Liver (tissue), 9 donors: ENCODE data around the gene NAGPA. TPM values are rescaled to one million over a fixed set of nuclear protein-coding genes. Genes with fewer than 3 reads are reported as not detected.

Experiments
- DNase-seq: peaks from one replicate; pipeline ENCODE4 v3.0.0-alpha.2; 2017; ENCODE audit warnings: low spot score
- H3K27ac ChIP-seq, 2 donors: one replicate each; pipeline ENCODE4 v1.7.0; 2013; ENCODE audit warnings: inconsistent platforms in 2 of 2, low read length in 2 of 2, control low read depth in 1 of 2, low read depth in 1 of 2, mild to moderate bottlenecking in 1 of 2
- H3K27me3 ChIP-seq, 4 donors: one replicate each; pipeline versions ENCODE4 v1.6.1 to v1.7.0; 2013; ENCODE audit warnings: low read length in 3 of 4, inconsistent platforms in 1 of 4, mild to moderate bottlenecking in 1 of 4, moderate library complexity in 1 of 4; ENCODE audit not compliant: control insufficient read depth in 4 of 4, insufficient read depth in 4 of 4
- H3K36me3 ChIP-seq, 4 donors: one replicate each; pipeline versions ENCODE4 v1.6.1 to v1.7.0; 2013; ENCODE audit warnings: low read length in 3 of 4, mild to moderate bottlenecking in 3 of 4, low read depth in 1 of 4, moderate library complexity in 1 of 4; ENCODE audit not compliant: control insufficient read depth in 4 of 4, insufficient read depth in 3 of 4
- H3K4me1 ChIP-seq, 4 donors: one replicate each; pipeline versions ENCODE4 v1.6.1 to v1.7.0; 2013; ENCODE audit warnings: low read length in 3 of 4, mild to moderate bottlenecking in 3 of 4, moderate library complexity in 1 of 4; ENCODE audit not compliant: control insufficient read depth in 4 of 4, insufficient read depth in 4 of 4
- H3K4me3 ChIP-seq, 3 donors: one replicate each; pipeline versions ENCODE4 v1.6.1 to v1.7.0; 2013; ENCODE audit warnings: low read length in 3 of 3, control low read depth in 1 of 3, low read depth in 1 of 3, mild to moderate bottlenecking in 1 of 3
- H3K9ac ChIP-seq, 2 donors: one replicate each; pipeline ENCODE4 v1.7.0; 2013; ENCODE audit warnings: low read length in 2 of 2, mild to moderate bottlenecking in 2 of 2, moderate library complexity in 2 of 2, control low read depth in 1 of 2, low read depth in 1 of 2
- H3K9me3 ChIP-seq, 4 donors: one replicate each; pipeline versions ENCODE4 v1.6.1 to v1.7.0; 2013; ENCODE audit warnings: low read length in 3 of 4; ENCODE audit not compliant: control insufficient read depth in 4 of 4
- EGR1 ChIP-seq, 2 donors: IDR thresholded peaks; 2 replicates each; pipeline ENCODE4 v1.6.1; 2016 to 2018; ENCODE audit warnings: antibody characterized with exemption in 2 of 2, low read depth in 2 of 2
- FOXA1 ChIP-seq: IDR thresholded peaks from 2 replicates; pipeline ENCODE4 v1.6.1; 2016; ENCODE audit warnings: antibody characterized with exemption
- GABPA ChIP-seq, 2 donors: IDR thresholded peaks in 1 of 2; conservative IDR thresholded peaks in 1 of 2; 2 replicates each; pipeline ENCODE4 v1.6.1; 2016; ENCODE audit warnings: antibody characterized with exemption in 2 of 2, mild to moderate bottlenecking in 1 of 2, moderate library complexity in 1 of 2
- HNF4A ChIP-seq, 2 donors: conservative IDR thresholded peaks; 2 replicates each; pipeline ENCODE4 v1.6.1; 2016; ENCODE audit warnings: antibody characterized with exemption in 2 of 2, mild to moderate bottlenecking in 2 of 2
- HNF4G ChIP-seq: IDR thresholded peaks from 2 replicates; pipeline ENCODE4 v1.6.1; 2016; ENCODE audit warnings: antibody characterized with exemption
- JUND ChIP-seq, 2 donors: IDR thresholded peaks; 2 replicates each; pipeline ENCODE4 v1.6.1; 2016; ENCODE audit warnings: antibody characterized with exemption in 2 of 2
- NR2F2 ChIP-seq: IDR thresholded peaks from 2 replicates; pipeline ENCODE4 v1.6.1; 2016; ENCODE audit warnings: antibody characterized with exemption
- RAD21 ChIP-seq, 2 donors: IDR thresholded peaks; 2 replicates each; pipeline ENCODE4 v1.6.1; 2016; ENCODE audit warnings: antibody characterized with exemption in 2 of 2, mild to moderate bottlenecking in 2 of 2
- RXRA ChIP-seq, 2 donors: IDR thresholded peaks; 2 replicates each; pipeline ENCODE4 v1.6.1; 2017 to 2018; ENCODE audit warnings: antibody characterized with exemption in 2 of 2, mild to moderate bottlenecking in 1 of 2
- SP1 ChIP-seq: IDR thresholded peaks from 2 replicates; pipeline ENCODE4 v1.6.1; 2018; ENCODE audit warnings: antibody characterized with exemption, mild to moderate bottlenecking
- TAF1 ChIP-seq: conservative IDR thresholded peaks from 2 replicates; pipeline ENCODE4 v1.6.1; 2016; ENCODE audit warnings: antibody characterized with exemption, mild to moderate bottlenecking
- YY1 ChIP-seq: IDR thresholded peaks from 2 replicates; pipeline ENCODE4 v1.6.1; 2016; ENCODE audit warnings: antibody characterized with exemption, mild to moderate bottlenecking
- WGBS: extraction: QIAGEN DNeasy Blood & Tissue Kit; methylation state at CpG from one replicate; pipeline ENCODE4 v1.1.7; 2013; 5-methylcytosine and 5-hydroxymethylcytosine counted together
- polyA plus RNA-seq, 2 donors: library from polyadenylated mRNA; stranded (reverse) in 1 of 2; unstranded in 1 of 2; fragments of 200-250 nt in 1 of 2; fragments of >200 nt in 1 of 2; fragmentation: Nextera tagmentation in 1 of 2; extraction: Ambion mirVana in 1 of 2; gene quantifications; one replicate each; pipeline versions ENCODE4 v1.2.1 to v1.2.3, GENCODE V29; 2013 to 2015
- total RNA-seq, 2 donors: library from RNA; depleted of rRNA; stranded (reverse); fragments of >200 nt; gene quantifications; one replicate each; pipeline ENCODE4 v1.2.3, GENCODE V29; 2014
- TF ChIP-seq, protein P1 (sequence below): IDR thresholded peaks from 2 replicates; pipeline ENCODE4 v1.6.1; 2016; ENCODE audit warnings: antibody characterized with exemption, mild to moderate bottlenecking
- TF ChIP-seq, protein P2 (sequence below): fragments of 150-350 bp; IDR thresholded peaks from 2 replicates; pipeline ENCODE4 v1.5.1; 2017; ENCODE audit warnings: improper control_type of control experiment, low read depth, low read length; ENCODE audit not compliant: missing input control
- TF ChIP-seq, protein P3 (sequence below): IDR thresholded peaks from 2 replicates; pipeline ENCODE4 v1.6.1; 2016; ENCODE audit warnings: antibody characterized with exemption
- TF ChIP-seq, protein P4 (sequence below): IDR thresholded peaks from 2 replicates; pipeline ENCODE4 v1.6.1; 2016; ENCODE audit warnings: antibody characterized with exemption
- donor health status: healthy.
- donor health status: healthy.
- donor health status: healthy.
- donor health status: healthy.
- donor health status: healthy.

NAGPA gene
- total and polyA plus RNA-seq, 4 donors, result 5.4 to 13.4 (median 10.7) TPM

DNA sequence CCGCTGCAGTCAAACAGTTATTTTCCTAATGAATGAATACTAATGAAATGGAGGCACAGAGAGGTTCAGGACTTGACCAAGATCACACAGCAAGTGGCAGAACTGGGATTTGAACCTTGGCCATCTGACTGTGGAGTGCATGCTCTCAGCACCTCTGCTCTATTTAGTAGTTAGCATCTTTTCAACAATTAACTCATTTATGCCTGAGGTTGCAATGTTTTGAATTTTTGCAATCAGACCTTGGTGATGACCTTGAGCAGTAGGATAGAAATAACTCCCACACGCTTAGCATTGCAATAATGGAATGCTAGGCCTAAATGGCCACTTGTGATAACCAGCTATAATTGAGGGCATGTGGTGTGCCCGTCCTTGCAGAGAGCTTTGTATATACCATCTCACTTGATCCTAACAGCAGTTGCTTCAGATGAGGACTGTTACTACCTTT is 31.0 kb downstream of the NAGPA start:
- H3K4me3 ChIP-seq, result no peak overlapping the region
- no peaks in the 10 kb centered on the region for H3K27me3 ChIP-seq
- no peaks in the 10 kb centered on the region for H3K36me3 ChIP-seq
- H3K4me1 ChIP-seq, result no peaks in the 10 kb centered on the region
- TF ChIP-seq RAD21 (IDR thresholded peaks at IDR 0.05), result no peak
- TF ChIP-seq RXRA (IDR thresholded peaks at IDR 0.05), result no peak
- TF ChIP-seq TAF1, result no peak
- TF ChIP-seq, protein P1, sequence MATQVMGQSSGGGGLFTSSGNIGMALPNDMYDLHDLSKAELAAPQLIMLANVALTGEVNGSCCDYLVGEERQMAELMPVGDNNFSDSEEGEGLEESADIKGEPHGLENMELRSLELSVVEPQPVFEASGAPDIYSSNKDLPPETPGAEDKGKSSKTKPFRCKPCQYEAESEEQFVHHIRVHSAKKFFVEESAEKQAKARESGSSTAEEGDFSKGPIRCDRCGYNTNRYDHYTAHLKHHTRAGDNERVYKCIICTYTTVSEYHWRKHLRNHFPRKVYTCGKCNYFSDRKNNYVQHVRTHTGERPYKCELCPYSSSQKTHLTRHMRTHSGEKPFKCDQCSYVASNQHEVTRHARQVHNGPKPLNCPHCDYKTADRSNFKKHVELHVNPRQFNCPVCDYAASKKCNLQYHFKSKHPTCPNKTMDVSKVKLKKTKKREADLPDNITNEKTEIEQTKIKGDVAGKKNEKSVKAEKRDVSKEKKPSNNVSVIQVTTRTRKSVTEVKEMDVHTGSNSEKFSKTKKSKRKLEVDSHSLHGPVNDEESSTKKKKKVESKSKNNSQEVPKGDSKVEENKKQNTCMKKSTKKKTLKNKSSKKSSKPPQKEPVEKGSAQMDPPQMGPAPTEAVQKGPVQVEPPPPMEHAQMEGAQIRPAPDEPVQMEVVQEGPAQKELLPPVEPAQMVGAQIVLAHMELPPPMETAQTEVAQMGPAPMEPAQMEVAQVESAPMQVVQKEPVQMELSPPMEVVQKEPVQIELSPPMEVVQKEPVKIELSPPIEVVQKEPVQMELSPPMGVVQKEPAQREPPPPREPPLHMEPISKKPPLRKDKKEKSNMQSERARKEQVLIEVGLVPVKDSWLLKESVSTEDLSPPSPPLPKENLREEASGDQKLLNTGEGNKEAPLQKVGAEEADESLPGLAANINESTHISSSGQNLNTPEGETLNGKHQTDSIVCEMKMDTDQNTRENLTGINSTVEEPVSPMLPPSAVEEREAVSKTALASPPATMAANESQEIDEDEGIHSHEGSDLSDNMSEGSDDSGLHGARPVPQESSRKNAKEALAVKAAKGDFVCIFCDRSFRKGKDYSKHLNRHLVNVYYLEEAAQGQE, result no peak
- TF ChIP-seq, protein P2, sequence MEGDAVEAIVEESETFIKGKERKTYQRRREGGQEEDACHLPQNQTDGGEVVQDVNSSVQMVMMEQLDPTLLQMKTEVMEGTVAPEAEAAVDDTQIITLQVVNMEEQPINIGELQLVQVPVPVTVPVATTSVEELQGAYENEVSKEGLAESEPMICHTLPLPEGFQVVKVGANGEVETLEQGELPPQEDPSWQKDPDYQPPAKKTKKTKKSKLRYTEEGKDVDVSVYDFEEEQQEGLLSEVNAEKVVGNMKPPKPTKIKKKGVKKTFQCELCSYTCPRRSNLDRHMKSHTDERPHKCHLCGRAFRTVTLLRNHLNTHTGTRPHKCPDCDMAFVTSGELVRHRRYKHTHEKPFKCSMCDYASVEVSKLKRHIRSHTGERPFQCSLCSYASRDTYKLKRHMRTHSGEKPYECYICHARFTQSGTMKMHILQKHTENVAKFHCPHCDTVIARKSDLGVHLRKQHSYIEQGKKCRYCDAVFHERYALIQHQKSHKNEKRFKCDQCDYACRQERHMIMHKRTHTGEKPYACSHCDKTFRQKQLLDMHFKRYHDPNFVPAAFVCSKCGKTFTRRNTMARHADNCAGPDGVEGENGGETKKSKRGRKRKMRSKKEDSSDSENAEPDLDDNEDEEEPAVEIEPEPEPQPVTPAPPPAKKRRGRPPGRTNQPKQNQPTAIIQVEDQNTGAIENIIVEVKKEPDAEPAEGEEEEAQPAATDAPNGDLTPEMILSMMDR, result no peak
- TF ChIP-seq JUND (IDR thresholded peaks at IDR 0.05), result no peak
- no peak for TF ChIP-seq GABPA (IDR thresholded peaks at IDR 0.05 in 1 of 2, conservative IDR thresholded peaks at IDR 0.05 in 1 of 2)
- no peak for TF ChIP-seq NR2F2
- TF ChIP-seq EGR1 (IDR thresholded peaks at IDR 0.05; ENCODE audit: low read depth in 2 of 2), result no peak
- TF ChIP-seq, protein P3, sequence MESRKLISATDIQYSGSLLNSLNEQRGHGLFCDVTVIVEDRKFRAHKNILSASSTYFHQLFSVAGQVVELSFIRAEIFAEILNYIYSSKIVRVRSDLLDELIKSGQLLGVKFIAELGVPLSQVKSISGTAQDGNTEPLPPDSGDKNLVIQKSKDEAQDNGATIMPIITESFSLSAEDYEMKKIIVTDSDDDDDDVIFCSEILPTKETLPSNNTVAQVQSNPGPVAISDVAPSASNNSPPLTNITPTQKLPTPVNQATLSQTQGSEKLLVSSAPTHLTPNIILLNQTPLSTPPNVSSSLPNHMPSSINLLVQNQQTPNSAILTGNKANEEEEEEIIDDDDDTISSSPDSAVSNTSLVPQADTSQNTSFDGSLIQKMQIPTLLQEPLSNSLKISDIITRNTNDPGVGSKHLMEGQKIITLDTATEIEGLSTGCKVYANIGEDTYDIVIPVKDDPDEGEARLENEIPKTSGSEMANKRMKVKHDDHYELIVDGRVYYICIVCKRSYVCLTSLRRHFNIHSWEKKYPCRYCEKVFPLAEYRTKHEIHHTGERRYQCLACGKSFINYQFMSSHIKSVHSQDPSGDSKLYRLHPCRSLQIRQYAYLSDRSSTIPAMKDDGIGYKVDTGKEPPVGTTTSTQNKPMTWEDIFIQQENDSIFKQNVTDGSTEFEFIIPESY, result no peak
- TF ChIP-seq HNF4A (conservative IDR thresholded peaks at IDR 0.05), result no peak
- no peak for TF ChIP-seq YY1
- TF ChIP-seq, protein P4, sequence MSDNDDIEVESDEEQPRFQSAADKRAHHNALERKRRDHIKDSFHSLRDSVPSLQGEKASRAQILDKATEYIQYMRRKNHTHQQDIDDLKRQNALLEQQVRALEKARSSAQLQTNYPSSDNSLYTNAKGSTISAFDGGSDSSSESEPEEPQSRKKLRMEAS, result no peak
- no peak for TF ChIP-seq SP1
- TF ChIP-seq HNF4G, result no peak
- WGBS, result 80% methylated on average over 3 of the region's 3 CpGs
- H3K9ac ChIP-seq, result no peak overlapping the region
- H3K27ac ChIP-seq, result no peak overlapping the region
- H3K9me3 ChIP-seq, result no peaks in the 10 kb centered on the region
- no peak for DNase-seq

DNA sequence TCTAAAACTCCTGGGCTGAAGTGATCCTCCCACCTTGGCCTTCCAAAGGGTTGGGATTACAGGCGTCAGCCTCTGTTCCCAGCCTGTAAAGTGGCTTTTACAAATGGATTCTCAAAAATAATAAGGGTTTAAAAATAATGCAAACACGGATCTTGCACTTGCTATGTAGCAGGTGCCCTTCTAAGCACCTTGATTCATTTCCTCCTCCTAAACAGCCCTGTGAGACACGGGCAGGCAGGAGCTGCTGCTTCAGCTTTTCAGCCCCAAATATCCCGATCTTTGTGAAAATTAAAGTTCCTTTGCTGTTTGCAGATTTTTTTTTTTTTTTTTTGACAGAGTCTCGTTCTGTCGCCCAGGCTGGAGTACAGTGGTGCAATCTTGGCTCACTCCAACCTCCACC is 31.7 kb downstream of the NAGPA start:
- no peaks in the 10 kb centered on the region for H3K9me3 ChIP-seq
- no peak overlapping the region for H3K9ac ChIP-seq
- H3K4me1 ChIP-seq, result no peaks in the 10 kb centered on the region
- 73% methylated on average over 6 of the region's 6 CpGs for WGBS
- no peak overlapping the region for H3K27ac ChIP-seq
- no peak for DNase-seq
- H3K27me3 ChIP-seq, result no peaks in the 10 kb centered on the region
- TF ChIP-seq HNF4G (no peak), FOXA1 (no peak)
- H3K36me3 ChIP-seq, result no peaks in the 10 kb centered on the region
- no peak overlapping the region for H3K4me3 ChIP-seq
